Mesenchymal stem cell (in vitro differentiated cells and primary cell): Measurements from ENCODE around the gene CDK4.
A peak's percentile ranks its signal among the peaks of the same experiment; 100 is the strongest.

ENCODE experiments used
- DNase-seq: peaks from one replicate; pipeline ENCODE4 v3.0.0-alpha.2; 2013
- H2AFZ ChIP-seq: one replicate; pipeline ENCODE4 v1.6.1; 2013; ENCODE audit warnings: low read depth, mild to moderate bottlenecking, control low read depth, inconsistent platforms, low read length, moderate library complexity
- H2AK5ac ChIP-seq: 2 replicates; pipeline ENCODE4 v1.6.1; 2013; ENCODE audit warnings: low read length, moderate library complexity, mild to moderate bottlenecking, inconsistent platforms; ENCODE audit not compliant: severe bottlenecking
- H2BK120ac ChIP-seq: one replicate; pipeline ENCODE4 v1.6.1; 2013; ENCODE audit warnings: low read depth, mild to moderate bottlenecking, inconsistent platforms, low read length, moderate library complexity
- H2BK12ac ChIP-seq, 2 experiments: one replicate each; pipeline ENCODE4 v1.6.1; 2013; ENCODE audit warnings: inconsistent platforms in 2 of 2, low read length in 2 of 2, mild to moderate bottlenecking in 2 of 2, moderate library complexity in 2 of 2, control low read depth in 1 of 2
- H2BK15ac ChIP-seq: one replicate; pipeline ENCODE4 v1.6.1; 2013; ENCODE audit warnings: mild to moderate bottlenecking, low read depth, inconsistent platforms; ENCODE audit not compliant: poor library complexity, severe bottlenecking
- H2BK5ac ChIP-seq: 2 replicates; pipeline ENCODE4 v1.6.1; 2013; ENCODE audit warnings: low read depth, mild to moderate bottlenecking, low read length, control low read depth, inconsistent platforms; ENCODE audit not compliant: poor library complexity, severe bottlenecking
- H3K14ac ChIP-seq, 2 experiments: one replicate each; pipeline ENCODE4 v1.6.1; 2013; ENCODE audit warnings: inconsistent platforms in 2 of 2, low read length in 2 of 2, control low read depth in 1 of 2, mild to moderate bottlenecking in 1 of 2, moderate library complexity in 1 of 2
- H3K18ac ChIP-seq, 2 experiments: one replicate each; pipeline ENCODE4 v1.6.1; 2013; ENCODE audit warnings: inconsistent platforms in 2 of 2, low read length in 2 of 2, control low read depth in 1 of 2, low read depth in 1 of 2, mild to moderate bottlenecking in 1 of 2
- H3K23ac ChIP-seq, 2 experiments: one replicate each; pipeline ENCODE4 v1.6.1; 2013; ENCODE audit warnings: inconsistent platforms in 2 of 2, low read length in 2 of 2, mild to moderate bottlenecking in 2 of 2, moderate library complexity in 2 of 2, control low read depth in 1 of 2
- H3K27ac ChIP-seq: 2 replicates; pipeline ENCODE4 v1.5.1; 2013; ENCODE audit warnings: mild to moderate bottlenecking, moderate library complexity, low read length, control low read depth, inconsistent platforms; ENCODE audit not compliant: poor library complexity, severe bottlenecking
- H3K27me3 ChIP-seq, 2 experiments: 2 replicates each; pipeline versions ENCODE4 v1.6.1 to v1.7.0; 2013; ENCODE audit warnings: low read length in 2 of 2, mild to moderate bottlenecking in 2 of 2, moderate library complexity in 2 of 2, control low read depth in 1 of 2, inconsistent platforms in 1 of 2; ENCODE audit not compliant: control insufficient read depth in 1 of 2, insufficient read depth in 1 of 2
- H3K36me3 ChIP-seq, 2 experiments: 2 replicates each; pipeline versions ENCODE4 v1.6.1 to v1.7.0; 2013; ENCODE audit warnings: low read length in 2 of 2, control low read depth in 1 of 2, inconsistent platforms in 1 of 2, low read depth in 1 of 2, mild to moderate bottlenecking in 1 of 2; ENCODE audit not compliant: insufficient read depth in 2 of 2, control insufficient read depth in 1 of 2
- H3K4ac ChIP-seq, 2 experiments: one replicate each; pipeline ENCODE4 v1.6.1; 2013; ENCODE audit warnings: inconsistent platforms in 2 of 2, low read length in 2 of 2, mild to moderate bottlenecking in 2 of 2, moderate library complexity in 2 of 2, control low read depth in 1 of 2, low read depth in 1 of 2
- H3K4me1 ChIP-seq: 2 replicates; pipeline ENCODE4 v1.6.1; 2013; ENCODE audit warnings: low read depth, low read length, control low read depth; ENCODE audit not compliant: control insufficient read depth, insufficient read depth
- H3K4me2 ChIP-seq: 2 replicates; pipeline ENCODE4 v1.6.1; 2013; ENCODE audit warnings: low read length, mild to moderate bottlenecking, inconsistent platforms; ENCODE audit not compliant: poor library complexity, severe bottlenecking
- H3K4me3 ChIP-seq, 2 experiments: 2 replicates each; pipeline versions ENCODE4 v1.5.1 to v1.7.0; 2013; ENCODE audit warnings: low read length in 2 of 2, mild to moderate bottlenecking in 2 of 2, control low read depth in 1 of 2, low read depth in 1 of 2; ENCODE audit not compliant: insufficient read depth in 1 of 2
- H3K79me1 ChIP-seq: replicated peaks from 2 replicates; pipeline ENCODE4 v1.6.1; 2013; ENCODE audit warnings: mild to moderate bottlenecking, control low read depth, low read length, inconsistent platforms; ENCODE audit not compliant: poor library complexity, severe bottlenecking
- H3K9ac ChIP-seq: 2 replicates; pipeline ENCODE4 v1.7.0; 2013; ENCODE audit warnings: mild to moderate bottlenecking, low read length, moderate library complexity
- H3K9me3 ChIP-seq: 2 replicates; pipeline ENCODE4 v1.7.0; 2013; ENCODE audit warnings: mild to moderate bottlenecking, low read length; ENCODE audit not compliant: control insufficient read depth
- H4K8ac ChIP-seq: one replicate; pipeline ENCODE4 v1.6.1; 2013; ENCODE audit warnings: inconsistent platforms, mild to moderate bottlenecking, low read length, moderate library complexity
- H4K91ac ChIP-seq: one replicate; pipeline ENCODE4 v1.6.1; 2013; ENCODE audit warnings: mild to moderate bottlenecking, low read length, inconsistent platforms
- WGBS: methylation state at CpG from one replicate; pipeline ENCODE4 v1.1.7; 2013; ENCODE audit warnings: mixed read lengths; 5-methylcytosine and 5-hydroxymethylcytosine counted together

Gene CDK4

GRCh38 chr12:57764662-57765002 is 12.5 kb upstream of the CDK4 start:
- Histone ChIP-seq H3K79me1 (peaks cover 1% of the 10 kb centered on the region), H3K14ac (peak overlapping the region in 1 of 2 experiments; percentile 88), H4K8ac (no peak overlapping the region), H2BK120ac (no peak overlapping the region), H3K9me3 (no peaks in the 10 kb centered on the region), H3K18ac (no peak overlapping the region), H2BK12ac (no peak overlapping the region), H2BK5ac (no peak overlapping the region), H3K4me3 (peak overlapping the region in 1 of 2 experiments; percentile 73), H2AFZ (no peak overlapping the region), H3K27ac (no peak overlapping the region), H3K23ac (peak overlapping the region in 1 of 2 experiments; percentile 97), H2BK15ac (no peak overlapping the region), H4K91ac (no peak overlapping the region), H3K4me1 (peaks cover 24% of the 10 kb centered on the region), H3K4ac (no peak overlapping the region), H3K27me3 (peaks cover 52 to 58% of the 10 kb centered on the region in 2 experiments), H2AK5ac (no peak overlapping the region), H3K36me3 (peaks cover 14 to 17% of the 10 kb centered on the region in 2 experiments), H3K9ac (peak overlapping the region; percentile 32), H3K4me2 (peak overlapping the region; percentile 59)
- no peak for DNase-seq
- WGBS = 24% methylated on average over 17 of the region's 17 CpGs

DNA sequence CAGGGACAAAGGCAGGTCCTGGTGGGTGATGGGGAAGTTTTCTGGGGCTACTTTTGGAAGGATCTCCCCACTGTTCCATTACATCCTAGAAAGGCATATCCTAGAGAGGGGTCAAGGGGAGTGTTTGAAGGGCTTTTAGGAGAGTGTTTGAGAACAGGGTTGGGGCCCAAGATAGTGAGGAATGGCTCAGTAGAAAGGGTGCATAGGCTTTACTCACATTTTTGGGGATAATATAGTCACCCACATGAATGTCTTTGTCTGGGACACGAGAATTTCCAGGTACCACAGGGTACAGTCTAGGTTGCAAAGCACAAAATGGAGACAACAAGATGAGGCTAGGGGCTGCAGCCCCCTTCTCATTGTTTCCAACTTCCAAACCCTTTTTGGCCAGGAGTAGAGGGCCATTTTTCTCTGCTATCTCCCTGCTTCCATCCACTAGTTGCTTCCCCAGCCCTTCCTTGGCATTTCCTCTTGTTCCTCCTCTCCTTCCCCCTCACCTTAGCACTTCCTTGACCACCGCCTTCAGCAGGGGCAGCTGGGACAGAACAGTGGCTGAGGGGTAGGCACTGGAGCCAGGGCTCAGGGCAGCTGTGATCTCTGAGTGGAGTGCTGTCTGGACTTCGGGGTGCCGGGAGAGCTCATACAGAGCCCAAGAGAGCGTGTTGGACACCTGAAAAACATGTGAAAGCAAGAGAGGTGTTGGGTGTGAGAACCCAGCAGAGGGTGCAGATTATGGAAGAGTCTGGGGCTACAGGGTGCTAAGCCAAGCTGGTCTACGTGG is 12.0 kb upstream of the CDK4 start:
- no peak overlapping the region for H2BK15ac ChIP-seq
- no peak overlapping the region for H3K4ac ChIP-seq
- no peak overlapping the region for H2BK5ac ChIP-seq
- DNase-seq = no peak
- no peak overlapping the region for H4K91ac ChIP-seq
- WGBS = 81% methylated on average over 6 of the region's 6 CpGs
- no peak overlapping the region for H3K9ac ChIP-seq
- H3K4me2 ChIP-seq = no peak overlapping the region
- H3K27ac ChIP-seq = no peak overlapping the region
- H3K18ac ChIP-seq = no peak overlapping the region
- H3K4me3 ChIP-seq = no peak overlapping the region
- H3K4me1 ChIP-seq = peaks cover 24% of the 10 kb centered on the region
- no peak overlapping the region for H2AFZ ChIP-seq
- no peak overlapping the region for H2AK5ac ChIP-seq
- peaks cover 11% of the 10 kb centered on the region in 2 experiments for H3K36me3 ChIP-seq
- no peak overlapping the region for H2BK120ac ChIP-seq
- H3K14ac ChIP-seq = no peak overlapping the region
- H3K23ac ChIP-seq = no peak overlapping the region
- no peaks in the 10 kb centered on the region for H3K9me3 ChIP-seq
- no peak overlapping the region for H4K8ac ChIP-seq
- H3K79me1 ChIP-seq = no peaks in the 10 kb centered on the region
- no peak overlapping the region for H2BK12ac ChIP-seq
- peaks cover 52 to 58% of the 10 kb centered on the region in 2 experiments for H3K27me3 ChIP-seq

GRCh38 chr12:57762463-57762862 is 10.4 kb upstream of the CDK4 start:
- WGBS = 82% methylated on average over 2 of the region's 2 CpGs
- Histone ChIP-seq H3K79me1 (no peaks in the 10 kb centered on the region), H3K36me3 (peaks cover 0 to 16% of the 10 kb centered on the region in 2 experiments), H3K27ac (no peak overlapping the region), H3K4me3 (no peak overlapping the region), H3K27me3 (peaks cover 50 to 54% of the 10 kb centered on the region in 2 experiments), H3K14ac (no peak overlapping the region), H4K8ac (no peak overlapping the region), H2BK120ac (no peak overlapping the region), H2AFZ (no peak overlapping the region), H2BK5ac (no peak overlapping the region), H2BK12ac (no peak overlapping the region), H3K23ac (no peak overlapping the region), H4K91ac (no peak overlapping the region), H3K4ac (no peak overlapping the region), H3K9me3 (no peaks in the 10 kb centered on the region), H2AK5ac (no peak overlapping the region), H3K18ac (no peak overlapping the region), H2BK15ac (no peak overlapping the region), H3K9ac (no peak overlapping the region), H3K4me1 (peaks cover 24% of the 10 kb centered on the region), H3K4me2 (no peak overlapping the region)
- no peak for DNase-seq

GRCh38 chr12:57761391-57761998 is 9.4 kb upstream of the CDK4 start:
- no peak overlapping the region for H2BK12ac ChIP-seq
- 86% methylated on average over 4 of the region's 4 CpGs for WGBS
- no peak for DNase-seq
- H4K8ac ChIP-seq = no peak overlapping the region
- peaks cover 0 to 16% of the 10 kb centered on the region in 2 experiments for H3K36me3 ChIP-seq
- no peak overlapping the region for H4K91ac ChIP-seq
- no peak overlapping the region for H2BK5ac ChIP-seq
- H3K27ac ChIP-seq = no peak overlapping the region
- no peak overlapping the region for H3K18ac ChIP-seq
- no peak overlapping the region for H3K23ac ChIP-seq
- H3K27me3 ChIP-seq = peaks cover 45 to 48% of the 10 kb centered on the region in 2 experiments
- H3K14ac ChIP-seq = no peak overlapping the region
- peaks cover 22% of the 10 kb centered on the region for H3K4me1 ChIP-seq
- H3K4me2 ChIP-seq = no peak overlapping the region
- no peak overlapping the region for H2AK5ac ChIP-seq
- H3K4ac ChIP-seq = no peak overlapping the region
- H3K4me3 ChIP-seq = no peak overlapping the region
- no peak overlapping the region for H3K9ac ChIP-seq
- no peak overlapping the region for H2BK120ac ChIP-seq
- no peak overlapping the region for H2BK15ac ChIP-seq
- H2AFZ ChIP-seq = no peak overlapping the region
- H3K79me1 ChIP-seq = no peaks in the 10 kb centered on the region
- no peaks in the 10 kb centered on the region for H3K9me3 ChIP-seq
